ENCODE data around the gene TYW1.
"Not testable (repeated sequence)": the region's sequence is repeated elsewhere in the genome, so short reads cannot be mapped to it uniquely, and the experiment has no call there.

Gene TYW1

DNA sequence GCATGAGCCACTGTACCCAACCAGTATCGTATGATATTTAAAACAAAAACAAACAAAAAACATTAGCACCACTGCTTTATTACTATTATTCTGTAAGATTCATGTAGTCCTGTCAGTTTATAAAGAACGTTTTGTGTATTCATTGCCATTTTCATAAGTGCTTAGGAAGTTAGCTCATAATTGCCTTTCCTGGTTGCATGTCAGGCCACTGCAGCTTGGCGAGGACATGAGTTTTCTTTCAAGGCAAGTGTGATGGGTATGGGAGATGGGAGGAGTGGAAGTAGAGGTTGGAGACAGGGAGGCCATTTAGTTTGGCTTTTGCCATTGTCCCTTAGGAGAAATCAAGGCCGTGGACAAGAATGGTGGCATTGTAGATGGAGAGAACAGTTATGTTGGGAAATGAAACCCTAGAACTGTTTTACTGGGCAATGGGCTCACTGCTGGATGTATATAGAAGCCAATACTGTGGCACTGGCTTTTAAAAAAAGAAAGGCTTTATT is 48.9 kb downstream of the TYW1 start:
- Histone ChIP-seq H3K27ac (ENCODE audit: low read length) (no peak overlapping the region), H3K4me1 (ENCODE audit: control insufficient read depth, insufficient read depth, low read length) (no peaks in the 10 kb centered on the region; the same call in 1 of the 2 replicates), H3K4me3 (ENCODE audit: low read length) (no peak overlapping the region), H3K36me3 (ENCODE audit: control insufficient read depth, insufficient read depth, low read length) (no peaks in the 10 kb centered on the region), H3K9me3 (ENCODE audit: control insufficient read depth, insufficient read depth, low read length) (no peaks in the 10 kb centered on the region), H3K27me3 (ENCODE audit: control insufficient read depth, insufficient read depth, low read length) (no peaks in the 10 kb centered on the region)
- no peak for DNase-seq (ENCODE audit: low read depth, low spot score)
- WGBS (ENCODE audit: insufficient coverage, insufficient read length): no CpG with 5 or more reads among the region's 4 CpGs

DNA sequence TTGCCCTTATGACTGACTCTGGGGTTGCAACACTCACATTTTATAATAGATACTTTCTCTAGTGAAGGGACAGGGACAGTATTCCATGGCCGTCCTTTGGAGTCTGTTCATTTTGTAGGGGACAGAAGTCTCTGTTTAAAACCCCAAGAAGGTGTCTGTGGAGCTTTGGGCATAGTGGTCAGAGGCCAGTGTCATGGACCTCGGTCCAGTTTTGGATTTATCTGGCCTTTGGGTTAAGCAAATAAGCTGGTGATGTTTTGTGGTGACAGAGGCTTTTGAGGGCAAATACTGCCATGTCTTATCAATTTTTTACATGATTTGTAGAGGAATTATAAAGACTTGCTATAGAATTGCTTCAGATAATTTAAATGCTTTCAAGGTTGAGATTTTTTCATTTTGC is 50.2 kb downstream of the TYW1 start:
- not testable (repeated sequence) for H3K36me3 ChIP-seq (ENCODE audit: control insufficient read depth, insufficient read depth, low read length); H3K27me3 ChIP-seq (ENCODE audit: control insufficient read depth, insufficient read depth, low read length); H3K9me3 ChIP-seq (ENCODE audit: control insufficient read depth, insufficient read depth, low read length); H3K4me1 ChIP-seq (ENCODE audit: control insufficient read depth, insufficient read depth, low read length); H3K27ac ChIP-seq (ENCODE audit: low read length); DNase-seq (ENCODE audit: low read depth, low spot score); H3K4me3 ChIP-seq (ENCODE audit: low read length)
- WGBS (ENCODE audit: insufficient coverage, insufficient read length): no CpG with 5 or more reads among the region's 2 CpGs

DNA sequence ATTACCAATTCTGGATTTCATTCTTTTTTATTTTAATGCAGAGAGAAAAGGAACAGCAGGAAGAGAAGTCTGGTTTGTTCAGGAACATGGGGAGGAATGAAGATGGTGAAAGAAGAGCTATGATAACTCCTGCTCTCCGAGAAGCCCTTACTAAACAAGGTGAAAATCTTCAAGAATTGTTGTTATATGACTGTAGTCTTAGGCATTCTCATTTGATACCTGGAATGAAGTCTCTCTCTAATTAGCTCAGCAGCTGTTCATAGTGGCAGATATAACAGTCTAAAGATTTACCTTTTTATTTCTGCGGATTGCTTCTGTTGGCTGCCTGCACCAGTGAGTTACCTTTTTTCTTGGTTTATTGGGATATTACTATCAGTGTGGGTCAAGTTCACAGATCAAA is 53.3 kb downstream of the TYW1 start:
- H3K9me3 ChIP-seq (ENCODE audit: control insufficient read depth, insufficient read depth, low read length); H3K27ac ChIP-seq (ENCODE audit: low read length); H3K4me3 ChIP-seq (ENCODE audit: low read length); H3K27me3 ChIP-seq (ENCODE audit: control insufficient read depth, insufficient read depth, low read length); DNase-seq (ENCODE audit: low read depth, low spot score); H3K4me1 ChIP-seq (ENCODE audit: control insufficient read depth, insufficient read depth, low read length); H3K36me3 ChIP-seq (ENCODE audit: control insufficient read depth, insufficient read depth, low read length): not testable (repeated sequence)
- no CpG with 5 or more reads among the region's 2 CpGs for WGBS (ENCODE audit: insufficient coverage, insufficient read length)

DNA sequence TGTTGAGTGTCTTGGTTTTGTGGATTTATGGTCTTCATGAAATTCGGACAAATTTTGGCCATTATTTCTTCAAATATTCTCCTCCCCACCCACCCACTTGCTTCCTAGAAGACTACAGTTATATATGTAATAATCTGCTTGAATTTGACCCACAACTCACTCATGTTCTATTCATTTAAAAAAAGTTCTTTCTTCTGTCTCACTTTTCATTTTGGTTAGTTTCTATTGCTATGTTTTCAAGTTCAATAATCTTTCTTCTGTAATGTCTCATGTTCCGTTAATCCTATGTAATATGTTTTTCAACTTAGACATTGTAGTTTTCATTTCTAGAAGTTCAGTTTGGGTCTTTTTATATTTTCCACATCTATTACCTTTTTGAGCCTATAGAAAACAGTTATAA is 55.5 kb downstream of the TYW1 start:
- not testable (repeated sequence) for H3K36me3 ChIP-seq (ENCODE audit: control insufficient read depth, insufficient read depth, low read length); H3K27ac ChIP-seq (ENCODE audit: low read length); H3K9me3 ChIP-seq (ENCODE audit: control insufficient read depth, insufficient read depth, low read length); H3K4me3 ChIP-seq (ENCODE audit: low read length); H3K4me1 ChIP-seq (ENCODE audit: control insufficient read depth, insufficient read depth, low read length); DNase-seq (ENCODE audit: low read depth, low spot score); H3K27me3 ChIP-seq (ENCODE audit: control insufficient read depth, insufficient read depth, low read length)
- no CpG with 5 or more reads among the region's 2 CpGs for WGBS (ENCODE audit: insufficient coverage, insufficient read length)

GRCh38 chr7:67056683-67057082 is 60.0 kb downstream of the TYW1 start:
- no CpG with 5 or more reads among the region's 2 CpGs for WGBS (ENCODE audit: insufficient coverage, insufficient read length)
- H3K4me3 ChIP-seq (ENCODE audit: low read length): no peak overlapping the region
- no peaks in the 10 kb centered on the region for H3K36me3 ChIP-seq (ENCODE audit: control insufficient read depth, insufficient read depth, low read length)
- H3K27ac ChIP-seq (ENCODE audit: low read length): no peak overlapping the region
- no peak for DNase-seq (ENCODE audit: low read depth, low spot score)
- H3K9me3 ChIP-seq (ENCODE audit: control insufficient read depth, insufficient read depth, low read length): no peaks in the 10 kb centered on the region
- no peaks in the 10 kb centered on the region for H3K27me3 ChIP-seq (ENCODE audit: control insufficient read depth, insufficient read depth, low read length)
- H3K4me1 ChIP-seq (ENCODE audit: control insufficient read depth, insufficient read depth, low read length): no peaks in the 10 kb centered on the region

- no CpG with 5 or more reads among the region's 4 CpGs for WGBS (ENCODE audit: insufficient coverage, insufficient read length)
- not testable (repeated sequence) for H3K4me3 ChIP-seq (ENCODE audit: low read length); H3K9me3 ChIP-seq (ENCODE audit: control insufficient read depth, insufficient read depth, low read length); DNase-seq (ENCODE audit: low read depth, low spot score); H3K4me1 ChIP-seq (ENCODE audit: control insufficient read depth, insufficient read depth, low read length); H3K27ac ChIP-seq (ENCODE audit: low read length); H3K27me3 ChIP-seq (ENCODE audit: control insufficient read depth, insufficient read depth, low read length); H3K36me3 ChIP-seq (ENCODE audit: control insufficient read depth, insufficient read depth, low read length)
Measured at GRCh38 chr7:67061321-67061720, 64.7 kb downstream of the TYW1 start.

DNA sequence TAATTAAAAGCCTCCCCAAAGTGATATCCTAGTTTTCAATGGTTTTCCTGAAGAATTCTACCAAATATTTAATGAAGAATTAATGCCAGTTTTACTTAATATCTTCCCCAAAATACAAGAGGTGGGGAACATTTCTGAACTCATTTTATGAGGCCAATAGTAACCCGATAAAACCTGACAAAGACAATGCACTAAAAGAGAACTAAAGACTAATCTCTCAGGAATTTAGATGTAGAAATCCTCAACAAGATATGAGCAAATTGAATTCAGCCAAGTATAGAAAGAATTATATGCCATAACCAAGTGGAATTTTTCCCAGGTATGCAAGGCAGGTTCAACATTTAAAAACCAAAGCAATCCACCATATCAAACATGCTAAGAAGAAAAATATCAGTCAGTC is 66.2 kb downstream of the TYW1 start:
- not testable (repeated sequence) for H3K36me3 ChIP-seq (ENCODE audit: control insufficient read depth, insufficient read depth, low read length); H3K9me3 ChIP-seq (ENCODE audit: control insufficient read depth, insufficient read depth, low read length); H3K4me1 ChIP-seq (ENCODE audit: control insufficient read depth, insufficient read depth, low read length); H3K27me3 ChIP-seq (ENCODE audit: control insufficient read depth, insufficient read depth, low read length); H3K27ac ChIP-seq (ENCODE audit: low read length); H3K4me3 ChIP-seq (ENCODE audit: low read length); DNase-seq (ENCODE audit: low read depth, low spot score)
- no CpG with 5 or more reads among the region's 1 CpG for WGBS (ENCODE audit: insufficient coverage, insufficient read length)

GRCh38 chr7:67066950-67067622 is 70.5 kb downstream of the TYW1 start:
- not testable (repeated sequence) for H3K27me3 ChIP-seq (ENCODE audit: control insufficient read depth, insufficient read depth, low read length); DNase-seq (ENCODE audit: low read depth, low spot score); H3K27ac ChIP-seq (ENCODE audit: low read length); H3K36me3 ChIP-seq (ENCODE audit: control insufficient read depth, insufficient read depth, low read length); H3K9me3 ChIP-seq (ENCODE audit: control insufficient read depth, insufficient read depth, low read length); H3K4me3 ChIP-seq (ENCODE audit: low read length); H3K4me1 ChIP-seq (ENCODE audit: control insufficient read depth, insufficient read depth, low read length)
- no CpG with 5 or more reads among the region's 9 CpGs for WGBS (ENCODE audit: insufficient coverage, insufficient read length)

DNA sequence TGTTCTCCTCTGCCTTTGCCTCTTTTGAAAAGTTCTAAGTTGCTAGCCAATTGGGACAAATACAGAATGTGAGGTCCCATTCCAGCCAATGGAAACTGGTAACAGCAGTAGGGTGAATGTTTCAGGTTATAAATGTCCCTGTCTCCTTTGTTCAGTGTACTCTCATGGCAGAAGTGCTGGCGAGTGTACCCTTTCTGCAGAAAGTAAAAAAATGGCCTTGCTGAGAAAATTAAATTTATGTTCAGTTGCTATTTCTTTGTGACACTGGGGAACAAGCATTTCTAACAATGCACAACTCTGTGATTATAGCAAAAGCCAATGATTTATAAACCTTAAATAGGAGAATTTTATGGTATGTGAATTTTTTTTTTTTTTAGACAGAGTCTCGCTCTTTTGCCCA is 79.5 kb downstream of the TYW1 start:
- H3K4me3 ChIP-seq (ENCODE audit: low read length); H3K27me3 ChIP-seq (ENCODE audit: control insufficient read depth, insufficient read depth, low read length); H3K36me3 ChIP-seq (ENCODE audit: control insufficient read depth, insufficient read depth, low read length); H3K4me1 ChIP-seq (ENCODE audit: control insufficient read depth, insufficient read depth, low read length); DNase-seq (ENCODE audit: low read depth, low spot score); H3K27ac ChIP-seq (ENCODE audit: low read length); H3K9me3 ChIP-seq (ENCODE audit: control insufficient read depth, insufficient read depth, low read length): not testable (repeated sequence)
- WGBS (ENCODE audit: insufficient coverage, insufficient read length): no CpG with 5 or more reads among the region's 2 CpGs

GRCh38 chr7:67082880-67083279 is 86.2 kb downstream of the TYW1 start:
- WGBS (ENCODE audit: insufficient coverage, insufficient read length): no CpG with 5 or more reads among the region's 4 CpGs
- not testable (repeated sequence) for DNase-seq (ENCODE audit: low read depth, low spot score); H3K9me3 ChIP-seq (ENCODE audit: control insufficient read depth, insufficient read depth, low read length); H3K4me3 ChIP-seq (ENCODE audit: low read length); H3K27me3 ChIP-seq (ENCODE audit: control insufficient read depth, insufficient read depth, low read length); H3K27ac ChIP-seq (ENCODE audit: low read length); H3K36me3 ChIP-seq (ENCODE audit: control insufficient read depth, insufficient read depth, low read length); H3K4me1 ChIP-seq (ENCODE audit: control insufficient read depth, insufficient read depth, low read length)

DNA sequence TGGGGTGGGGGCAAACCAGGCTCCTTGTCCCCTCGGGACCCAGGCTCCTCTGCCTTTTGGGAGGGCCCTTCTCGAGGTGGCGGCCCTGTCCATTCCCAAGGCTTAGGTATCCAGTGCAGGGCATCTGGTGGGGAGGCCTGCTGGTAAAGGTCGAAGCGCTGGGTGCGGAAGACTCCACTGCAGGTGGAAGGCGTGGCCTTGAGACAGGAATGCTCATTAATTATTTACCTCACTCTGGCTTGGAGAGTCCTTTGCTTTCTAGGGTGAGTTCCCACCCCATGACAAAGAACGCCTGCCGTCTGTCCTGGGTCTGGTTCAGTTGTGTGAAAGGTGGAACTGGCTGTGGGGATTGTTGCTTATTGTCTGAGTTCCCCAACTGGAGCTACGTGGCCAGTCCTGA is 92.6 kb downstream of the TYW1 start:
- H3K27ac ChIP-seq (ENCODE audit: low read length); H3K9me3 ChIP-seq (ENCODE audit: control insufficient read depth, insufficient read depth, low read length); H3K27me3 ChIP-seq (ENCODE audit: control insufficient read depth, insufficient read depth, low read length); DNase-seq (ENCODE audit: low read depth, low spot score); H3K36me3 ChIP-seq (ENCODE audit: control insufficient read depth, insufficient read depth, low read length); H3K4me1 ChIP-seq (ENCODE audit: control insufficient read depth, insufficient read depth, low read length); H3K4me3 ChIP-seq (ENCODE audit: low read length): not testable (repeated sequence)
- no CpG with 5 or more reads among the region's 10 CpGs for WGBS (ENCODE audit: insufficient coverage, insufficient read length)
